Astrocyte (in vitro differentiated cells and primary cell): ENCODE results near the gene EIF3M.

Source experiments
- CTCF ChIP-seq: IDR thresholded peaks from 2 replicates; pipeline ENCODE4 v1.5.1; 2011; ENCODE audit warnings: low read depth, mild to moderate bottlenecking, inconsistent platforms, low read length, moderate library complexity; ENCODE audit not compliant: insufficient read depth
- EZH2 ChIP-seq: IDR thresholded peaks from 2 replicates; pipeline ENCODE4 v1.6.1; 2012; ENCODE audit warnings: mild to moderate bottlenecking, low read length, inconsistent platforms; ENCODE audit not compliant: insufficient read depth

GRCh38 chr11:32583459-32584271 lies at the start of gene EIF3M:
- TF ChIP-seq CTCF = no peak
- TF ChIP-seq EZH2 = no peak
